GM21367 (cell line): ENCODE measurements around the gene TNRC6B.
"Not testable (repeated sequence)": the region's sequence is repeated elsewhere in the genome, so short reads cannot be mapped to it uniquely, and the experiment has no call there.

ENCODE experiments used
- ATAC-seq: cut with Tn5 transposase; IDR thresholded peaks from one replicate; pipeline ENCODE4 v1.9.1; 2021; ENCODE audit not compliant: unreplicated experiment

Gene TNRC6B

DNA sequence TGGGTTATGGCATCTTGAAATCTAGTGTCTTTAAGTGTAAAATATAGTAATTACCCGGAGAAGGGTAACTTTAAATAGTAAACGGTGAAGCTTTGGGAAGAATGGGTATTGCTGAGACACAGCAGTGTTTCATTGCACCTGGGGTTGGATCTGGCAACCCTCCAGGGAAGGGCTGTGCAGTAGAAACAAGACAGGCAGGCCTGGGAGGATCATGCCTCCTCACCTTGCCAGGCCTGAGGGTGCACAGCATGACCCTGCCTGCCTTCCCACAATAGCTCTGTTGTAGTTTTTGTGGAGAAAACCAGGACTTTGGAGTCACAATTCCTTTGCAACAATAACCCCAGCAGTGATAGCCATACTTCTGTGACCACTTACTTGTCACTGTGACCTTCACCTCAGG, 104.0 kb downstream of the TNRC6B start:
- no peak for ATAC-seq

DNA sequence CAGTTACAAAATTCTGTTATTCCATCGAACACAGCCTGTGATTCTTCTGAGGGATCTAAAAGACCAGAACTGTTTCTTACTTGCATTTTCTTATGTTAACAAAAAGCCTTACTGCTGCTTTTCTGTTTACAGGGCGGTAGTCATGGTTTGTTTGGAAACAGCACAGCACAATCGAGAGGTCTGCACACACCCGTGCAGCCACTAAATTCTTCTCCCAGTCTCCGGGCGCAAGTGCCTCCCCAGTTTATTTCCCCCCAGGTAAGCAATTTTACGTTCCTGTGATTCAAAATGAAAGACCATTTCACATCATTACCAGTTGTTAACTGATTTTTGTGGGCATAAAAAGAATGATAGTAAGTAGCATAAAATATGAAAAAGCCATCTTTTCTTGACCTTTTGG, 107.8 kb downstream of the TNRC6B start:
- no peak for ATAC-seq

DNA sequence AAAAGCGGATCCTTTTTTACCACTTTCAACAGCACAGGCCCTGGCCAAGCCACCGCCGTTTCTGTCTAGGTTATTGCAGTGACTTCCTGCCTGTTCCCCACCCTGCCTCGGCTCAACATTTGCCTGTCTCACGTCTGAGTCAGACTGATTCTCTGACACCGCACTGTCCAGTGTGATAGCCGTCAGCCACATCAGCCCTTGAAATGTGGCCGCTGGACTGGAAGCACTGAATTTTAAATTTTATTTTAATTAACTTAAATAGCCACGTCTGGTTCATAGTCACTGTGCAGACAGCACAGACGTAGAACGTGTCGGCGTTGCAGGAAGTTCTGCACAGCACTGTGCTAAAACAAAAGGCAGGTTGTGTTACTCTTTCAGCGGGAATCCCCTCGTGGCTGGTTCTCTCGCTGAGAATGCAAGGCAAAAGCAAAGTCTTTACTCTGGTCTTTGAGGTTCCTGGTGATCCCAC, 112.3 kb downstream of the TNRC6B start:
- ATAC-seq: no peak

DNA sequence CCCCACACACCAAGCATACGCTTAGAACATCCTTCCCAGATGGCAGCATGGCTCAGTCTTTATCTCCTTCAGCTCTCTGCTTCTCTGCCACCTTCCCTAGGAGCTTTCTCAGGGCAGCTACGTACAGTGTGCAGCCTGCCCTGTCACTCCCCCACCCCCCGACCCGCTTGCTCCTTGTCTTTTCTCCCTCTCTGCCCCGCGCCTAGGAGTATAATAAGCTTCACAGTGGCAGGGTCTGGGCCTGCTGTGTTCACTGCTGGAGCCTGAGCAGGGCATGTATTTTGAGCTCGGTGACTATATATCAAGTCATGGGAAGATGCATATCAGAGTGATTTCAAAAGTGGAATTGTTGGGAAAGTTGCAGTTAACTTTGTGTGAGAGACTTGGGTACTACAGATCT, 112.8 kb downstream of the TNRC6B start:
- ATAC-seq: no peak

DNA sequence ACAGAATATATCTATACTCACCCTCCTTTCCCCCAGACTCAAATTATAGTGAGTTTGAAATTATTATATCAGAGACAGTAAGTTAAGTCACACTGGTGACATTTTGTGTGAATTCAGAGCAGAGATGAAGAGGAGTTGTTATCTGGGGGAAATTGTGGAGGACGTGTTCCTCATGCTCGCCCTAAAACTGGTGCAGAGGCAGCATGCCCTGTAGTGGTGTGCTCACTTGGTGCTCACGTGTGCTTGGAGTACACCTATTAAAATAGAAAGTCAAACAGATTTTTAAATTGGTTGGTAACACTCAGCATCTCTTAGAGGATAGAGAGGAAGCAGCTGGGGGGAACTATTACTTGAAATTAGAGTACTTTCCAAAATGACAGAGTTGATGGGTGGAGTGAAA, 117.0 kb downstream of the TNRC6B start:
- no peak for ATAC-seq

DNA sequence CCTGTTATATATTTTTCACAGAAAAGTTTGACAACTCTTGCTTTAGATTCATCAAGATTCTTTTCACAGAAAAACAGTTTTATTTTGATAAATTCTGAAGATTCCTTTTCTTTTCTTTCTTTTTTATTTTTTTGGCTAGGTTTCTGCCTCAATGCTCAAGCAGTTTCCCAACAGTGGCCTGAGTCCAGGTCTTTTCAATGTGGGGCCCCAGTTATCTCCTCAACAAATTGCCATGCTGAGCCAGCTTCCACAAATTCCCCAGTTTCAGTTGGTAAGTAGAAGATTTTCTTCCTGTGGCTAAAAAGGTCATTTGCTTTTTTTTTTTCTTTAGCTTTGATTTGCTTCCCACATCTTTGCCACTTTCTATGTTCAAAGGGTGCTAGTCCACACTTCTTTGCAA, 122.6 kb downstream of the TNRC6B start:
- ATAC-seq: no peak

DNA sequence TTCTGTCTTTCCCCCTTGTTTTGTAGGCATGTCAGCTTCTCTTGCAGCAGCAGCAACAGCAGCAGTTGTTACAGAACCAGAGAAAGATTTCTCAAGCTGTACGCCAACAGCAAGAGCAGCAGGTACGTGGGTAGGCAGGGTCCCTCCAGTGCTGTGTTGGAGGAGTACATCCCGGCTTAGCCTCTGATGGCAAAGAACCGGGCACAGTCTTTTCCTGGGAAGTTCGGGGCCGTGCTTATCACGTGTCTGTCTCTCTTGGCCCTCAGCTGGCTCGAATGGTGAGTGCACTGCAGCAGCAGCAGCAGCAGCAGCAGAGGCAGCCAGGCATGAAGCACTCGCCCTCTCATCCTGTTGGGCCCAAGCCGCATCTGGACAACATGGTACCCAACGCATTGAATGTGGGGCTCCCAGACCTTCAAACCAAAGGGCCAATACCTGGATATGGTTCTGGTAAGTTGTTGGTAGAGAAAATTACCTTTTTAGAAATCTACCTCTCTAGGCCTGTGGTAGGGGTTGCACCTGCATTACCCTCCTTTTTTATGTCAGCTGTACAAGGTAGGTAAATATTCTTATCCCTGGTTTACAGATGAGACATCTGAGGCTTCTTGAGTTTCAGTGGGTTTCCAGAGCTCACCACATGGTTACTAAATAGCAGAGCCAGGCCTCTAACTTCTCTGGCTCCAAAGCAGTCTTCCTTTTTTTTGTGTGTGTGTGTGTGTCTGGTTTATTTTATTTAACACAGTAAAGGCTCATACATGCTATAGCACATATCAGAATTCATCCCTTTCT, 123.4 kb downstream of the TNRC6B start:
- ATAC-seq: no peak

DNA sequence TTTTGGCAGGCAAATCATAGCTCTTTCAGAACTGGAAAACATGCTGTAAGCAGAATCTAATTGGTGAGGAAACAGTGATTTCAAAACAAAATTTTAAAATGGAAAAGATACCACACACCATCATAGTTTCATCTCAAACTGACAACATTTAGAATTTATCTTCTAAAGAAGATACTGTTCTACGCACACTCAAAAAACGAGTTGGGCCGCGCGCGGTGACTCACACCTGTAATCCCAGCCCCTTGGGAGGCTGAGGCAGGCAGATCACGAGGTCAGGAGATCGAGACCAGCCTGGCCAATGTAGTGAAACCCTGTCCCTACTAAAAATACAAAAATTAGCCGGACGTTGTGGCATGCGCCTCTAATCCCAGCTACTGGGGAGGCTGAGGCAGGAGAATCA, 124.4 kb downstream of the TNRC6B start:
- ATAC-seq: no peak

DNA sequence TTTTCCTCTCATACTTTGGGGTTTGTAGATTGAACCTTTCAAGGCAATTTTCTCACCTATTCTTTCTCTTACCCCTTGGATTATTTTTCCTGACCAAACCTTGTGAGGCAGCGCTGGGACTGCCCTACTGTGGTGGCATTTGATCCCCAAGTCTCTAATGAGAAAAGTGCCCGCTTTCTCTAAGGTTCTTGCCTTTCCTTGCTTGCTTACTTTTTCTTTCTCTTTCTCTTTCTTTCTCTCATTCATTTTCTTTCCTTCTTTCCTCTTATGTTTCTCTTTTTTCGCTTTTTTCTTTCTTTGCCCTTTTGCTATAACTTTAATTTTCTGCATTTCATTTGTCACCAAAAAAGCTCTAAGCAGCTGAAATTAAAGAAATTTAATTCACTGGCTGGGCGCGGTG, 127.9 kb downstream of the TNRC6B start:
- ATAC-seq: no peak

DNA sequence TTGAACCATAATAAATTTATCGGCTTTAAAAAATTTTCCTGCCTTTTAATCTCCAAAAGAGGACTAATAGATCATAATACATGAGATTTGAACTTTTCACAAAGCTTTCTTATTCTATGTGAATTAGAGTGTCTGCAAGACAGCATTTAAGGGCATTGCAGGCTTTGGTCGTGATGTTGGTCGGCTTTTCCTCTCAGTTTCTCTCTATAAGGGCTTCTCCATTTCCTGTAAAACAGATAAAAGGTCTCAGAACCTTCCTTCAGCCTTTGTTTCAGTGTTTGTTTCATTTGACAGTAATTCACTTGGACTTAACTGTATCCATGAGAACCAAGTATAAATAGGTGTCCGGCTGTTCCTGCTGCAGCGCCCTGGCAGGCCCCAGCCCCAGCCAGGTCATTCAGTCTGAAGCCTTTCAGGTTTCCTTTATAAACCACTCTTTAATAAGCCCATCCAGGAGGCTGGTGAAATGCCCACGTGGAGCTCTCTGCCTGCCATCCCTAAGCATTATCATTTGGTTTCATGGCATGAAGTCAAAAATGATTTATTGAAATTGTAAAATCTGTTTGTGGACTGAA, 131.4 kb downstream of the TNRC6B start:
- no peak for ATAC-seq

DNA sequence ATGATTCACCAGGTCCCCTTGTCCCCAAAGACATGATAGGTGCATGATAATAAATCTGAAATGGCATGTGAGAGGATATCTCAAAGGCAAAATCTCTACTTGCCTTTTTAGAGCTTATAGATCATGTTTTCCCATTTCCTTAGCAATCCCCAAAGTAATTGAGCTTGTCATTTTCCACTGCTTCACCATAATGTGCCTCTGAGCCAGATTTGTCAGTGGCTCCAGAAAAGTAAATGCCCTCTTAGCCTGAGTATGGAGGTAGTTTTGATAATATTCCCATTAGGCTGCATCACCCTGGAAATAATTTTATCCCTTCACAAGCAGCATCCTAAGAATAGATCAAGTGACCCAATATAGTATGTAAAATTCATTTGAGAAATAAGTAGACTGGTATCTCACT, 131.9 kb downstream of the TNRC6B start:
- no peak for ATAC-seq

DNA sequence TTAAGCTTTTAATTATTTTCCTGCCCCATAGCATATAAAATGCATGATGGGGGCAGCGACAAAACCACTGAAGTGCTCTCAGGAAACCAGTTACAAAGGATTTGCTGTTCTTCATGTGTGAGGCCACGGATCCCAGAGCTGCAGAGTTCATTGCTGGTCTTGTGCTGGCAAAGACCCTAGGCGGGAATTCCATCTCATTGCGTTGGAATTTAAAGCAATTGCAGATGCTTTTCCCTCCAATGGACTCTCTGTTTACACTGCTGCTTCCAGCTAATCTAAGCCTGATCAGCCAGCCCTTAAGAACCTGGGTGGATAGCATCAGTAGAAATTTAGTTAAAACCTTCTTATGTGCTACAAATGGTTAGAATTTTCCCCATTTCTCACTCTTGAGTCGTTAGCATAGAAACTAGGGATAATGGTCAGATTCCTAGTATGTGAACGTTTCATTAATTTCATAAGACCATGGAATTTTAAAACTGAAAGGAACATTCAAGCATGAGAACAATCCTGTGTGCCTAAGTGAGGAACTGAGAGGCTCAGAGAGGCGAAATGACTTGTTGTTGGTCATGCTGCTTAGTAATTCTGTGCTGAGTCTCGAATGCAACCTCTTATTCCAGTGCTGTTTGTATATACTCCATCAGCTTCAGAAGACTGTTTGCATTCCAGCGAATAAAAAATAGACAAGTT, 132.5 kb downstream of the TNRC6B start:
- no peak for ATAC-seq

DNA sequence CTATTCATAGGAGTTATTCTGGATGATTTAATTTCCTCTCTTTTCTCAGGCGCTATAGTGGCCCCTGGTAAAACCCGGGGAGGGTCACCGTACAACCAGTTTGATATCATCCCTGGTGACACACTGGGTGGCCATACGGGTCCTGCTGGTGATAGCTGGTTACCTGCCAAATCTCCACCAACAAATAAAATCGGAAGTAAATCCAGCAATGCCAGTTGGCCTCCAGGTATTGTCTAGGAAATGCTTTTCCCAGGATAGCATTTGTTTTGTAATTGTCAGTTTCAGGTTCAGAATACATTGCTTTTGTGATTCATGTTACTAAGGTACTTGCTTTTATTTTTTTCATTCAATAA, 133.0 kb downstream of the TNRC6B start:
- no peak for ATAC-seq

DNA sequence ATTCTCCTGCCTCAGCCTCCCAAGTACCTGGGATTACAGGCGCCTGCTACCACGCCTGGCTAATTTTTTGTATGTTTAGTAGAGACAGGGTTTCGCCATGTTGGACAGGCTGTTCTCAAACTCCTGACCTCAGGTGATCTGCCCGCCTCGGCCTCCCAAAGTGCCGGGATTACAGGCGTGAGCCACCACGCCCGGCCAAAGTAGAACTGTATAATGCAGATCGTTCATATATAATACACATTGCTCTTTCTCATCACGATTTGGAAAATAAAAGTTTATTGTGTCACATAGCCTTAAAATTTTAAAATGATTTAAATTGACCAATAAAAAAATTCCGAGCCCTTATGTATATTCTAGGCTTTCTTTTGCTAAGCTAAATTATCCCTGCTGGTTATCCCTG, 133.9 kb downstream of the TNRC6B start:
- not testable (repeated sequence) for ATAC-seq

DNA sequence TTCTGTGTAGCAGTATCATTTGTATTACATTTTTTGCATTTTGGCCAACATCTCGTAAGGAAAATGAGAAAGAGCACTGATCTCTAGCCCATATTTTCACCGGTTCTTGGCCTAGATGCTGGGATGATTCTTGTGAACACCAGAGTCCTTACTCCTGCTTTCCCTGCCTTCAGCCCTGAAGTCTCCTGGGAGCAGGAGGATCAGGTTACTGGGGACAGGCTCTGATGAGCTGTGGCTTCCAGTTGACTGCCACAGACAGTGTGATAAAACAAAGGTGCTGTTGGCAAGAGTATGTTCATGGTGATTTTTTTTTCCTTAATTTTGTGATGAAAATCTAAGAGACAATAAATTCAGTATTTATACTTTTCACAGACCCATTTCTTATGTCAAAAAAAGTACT, 134.3 kb downstream of the TNRC6B start:
- no peak for ATAC-seq

DNA sequence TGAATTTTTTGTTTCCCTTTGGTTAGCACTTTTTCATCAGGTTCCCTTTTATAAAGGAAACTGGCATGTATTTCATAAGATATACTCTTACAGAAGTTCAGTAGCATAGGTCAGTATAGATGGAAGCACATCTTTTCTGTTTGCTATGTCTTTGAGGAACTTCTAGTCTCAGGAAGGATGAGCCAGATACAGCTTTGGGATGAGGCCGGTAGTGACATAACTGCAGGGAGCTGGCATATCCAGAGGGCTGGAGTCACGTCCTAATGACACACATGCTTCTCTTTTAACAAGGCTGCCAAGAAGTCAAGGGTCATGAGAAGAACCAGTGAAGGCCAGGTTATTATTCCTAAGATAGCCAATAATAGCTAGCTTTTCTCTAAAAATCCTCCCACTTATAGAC, 135.3 kb downstream of the TNRC6B start:
- no peak for ATAC-seq

DNA sequence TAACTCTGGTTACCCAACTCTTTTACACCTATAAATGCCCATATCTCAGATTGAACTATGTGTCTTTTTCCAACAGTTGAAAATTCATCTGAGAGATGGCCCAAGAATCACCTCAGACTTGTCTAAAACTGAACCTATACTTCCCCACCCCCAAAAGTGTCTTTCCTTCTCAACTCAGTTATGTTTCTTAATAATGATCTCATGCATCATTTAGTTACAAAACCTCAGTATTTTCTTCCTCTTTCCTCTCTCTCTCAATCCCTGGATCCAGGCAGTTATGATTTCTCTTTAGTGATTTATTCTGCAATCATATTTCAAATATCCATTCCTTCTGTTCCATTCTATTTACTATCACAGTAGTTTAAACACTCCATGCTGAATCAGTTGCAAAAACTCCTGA, 136.3 kb downstream of the TNRC6B start:
- no peak for ATAC-seq

DNA sequence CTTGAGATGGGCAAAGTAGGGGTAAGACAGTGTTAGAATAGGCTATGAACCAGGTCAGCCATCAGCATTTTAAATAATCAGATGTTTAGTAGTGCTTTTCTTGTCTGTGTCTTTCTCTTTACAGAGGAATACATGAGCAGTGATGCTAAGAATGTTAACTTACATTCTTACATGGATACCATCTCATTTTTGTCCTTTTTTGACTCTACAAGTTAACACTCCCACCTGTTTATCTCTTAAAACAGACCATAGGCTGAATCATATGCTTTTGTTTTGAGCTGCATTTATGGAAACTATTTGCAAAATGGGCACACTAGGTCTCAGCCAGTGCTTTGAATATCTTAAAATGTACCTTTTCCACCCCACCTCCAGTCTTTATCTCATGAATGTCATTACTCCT, 143.0 kb downstream of the TNRC6B start:
- ATAC-seq: no peak

DNA sequence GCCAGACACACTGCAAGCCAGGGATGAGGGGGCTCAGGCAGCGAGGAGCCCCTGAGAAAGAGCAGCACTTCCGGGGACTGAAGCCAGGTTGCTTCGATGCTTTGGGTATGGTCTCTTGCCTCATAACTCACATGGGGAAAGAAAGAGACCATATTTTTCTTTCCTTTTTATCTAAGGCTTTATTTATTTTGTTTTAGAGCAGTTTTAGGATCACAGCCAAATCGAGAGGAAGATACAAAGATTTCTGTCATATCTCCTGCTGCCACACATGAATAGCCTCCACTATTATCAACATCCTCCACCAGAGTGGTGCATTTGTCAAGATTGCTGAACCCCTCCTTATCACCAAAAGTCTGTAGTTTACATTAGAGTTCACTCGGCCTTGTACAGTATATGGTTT, 144.3 kb downstream of the TNRC6B start:
- no peak for ATAC-seq

DNA sequence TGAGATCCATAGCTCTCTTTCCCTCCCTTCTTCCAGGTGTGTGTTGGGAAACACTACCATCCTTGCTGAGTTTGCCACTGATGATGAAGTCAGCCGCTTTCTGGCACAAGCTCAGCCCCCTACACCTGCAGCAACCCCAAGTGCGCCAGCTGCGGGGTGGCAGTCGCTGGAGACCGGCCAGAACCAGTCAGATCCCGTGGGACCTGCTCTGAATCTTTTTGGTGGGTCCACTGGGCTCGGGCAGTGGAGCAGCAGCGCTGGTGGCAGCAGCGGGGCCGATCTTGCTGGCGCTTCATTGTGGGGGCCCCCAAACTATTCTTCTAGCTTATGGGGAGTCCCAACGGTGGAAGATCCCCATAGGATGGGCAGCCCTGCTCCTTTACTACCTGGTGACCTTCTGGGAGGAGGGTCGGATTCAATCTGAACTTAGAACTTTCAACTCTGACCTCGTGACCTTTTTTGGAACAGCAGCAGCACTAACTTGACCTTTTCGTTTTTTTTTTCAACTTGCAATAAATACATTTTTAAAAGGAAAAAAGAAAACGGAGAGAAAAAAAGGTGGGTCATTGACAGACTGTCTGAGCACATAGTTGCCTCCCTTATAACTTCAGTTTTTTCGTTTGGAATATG, 145.2 kb downstream of the TNRC6B start:
- no peak for ATAC-seq

DNA sequence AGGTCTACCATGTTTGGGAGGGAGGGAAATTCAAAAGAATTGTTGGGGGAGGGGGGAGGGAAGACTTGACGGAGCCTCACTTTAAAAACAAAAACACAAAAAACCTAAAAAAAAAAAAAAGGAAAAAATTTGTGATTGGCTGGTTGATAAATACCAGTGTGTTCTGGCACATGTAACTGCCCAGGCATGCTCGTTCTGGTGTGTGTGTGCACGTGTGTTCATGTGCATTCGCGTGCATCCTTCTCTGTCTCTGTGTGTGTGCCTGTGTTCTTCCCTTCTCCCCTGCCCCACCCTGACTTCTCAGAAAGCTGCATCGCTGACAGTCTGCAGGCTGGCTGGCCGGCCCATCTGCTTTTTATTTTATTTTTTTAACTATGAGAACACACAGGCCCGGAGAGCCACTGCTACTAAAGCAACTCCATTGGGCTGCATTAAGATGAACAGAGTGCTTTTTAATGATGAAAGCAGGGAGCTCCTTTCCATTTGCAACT, 146.0 kb downstream of the TNRC6B start:
- ATAC-seq: no peak
